SU-DHL-6 (cell line): ENCODE measurements around the gene ZNF175.

Experiments used
- CTCF ChIP-seq: fragments of 200-600 bp; sonication (generic); IDR thresholded peaks from one replicate; pipeline ENCODE4 v1.5.1; 2017; ENCODE audit warnings: antibody characterized with exemption, mild to moderate bottlenecking, low read length, moderate library complexity; ENCODE audit not compliant: insufficient read depth, poor library complexity, severe bottlenecking
- EZH2phosphoT487 ChIP-seq: fragments of 200-600 bp; sonication (generic), shearing (Covaris generic); conservative IDR thresholded peaks from 2 replicates; pipeline ENCODE4 v1.6.1; 2018; ENCODE audit warnings: mild to moderate bottlenecking, antibody characterized with exemption, low read length, moderate library complexity, mixed read lengths

- TF ChIP-seq CTCF: no peak
- TF ChIP-seq EZH2phosphoT487: no peak
Observed at GRCh38 chr19:51550848-51551672, 20.0 kb upstream of the ZNF175 start.
